GM12878 (cell line): ENCODE results near the gene ZBED3. TPM values are rescaled to one million over a fixed set of nuclear protein-coding genes. Genes with fewer than 3 reads are reported as not detected.

Source experiments
- ATAC-seq: fragments of 200-7000 bp; cut with Tn5 transposase; 3 replicates; pipeline ENCODE4 v1.9.1; 2020; ENCODE audit warnings: mild to moderate bottlenecking, moderate library complexity
- BruUV-seq: library from RNA; stranded (reverse); fragments of 400-500 nt; replicated peaks from 2 replicates; lab custom pipeline; 2021; lab: Mats Ljungman, UMichigan
- CTCF ChIA-PET: fragments of 300-600 bp; sonication (Branson Sonifier 250); formaldehyde crosslinking; extraction: SDS; loops from one replicate; lab custom pipeline; 2021; ENCODE audit warnings: inconsistent platforms; lab: Yijun Ruan, JAX
- POLR2A ChIA-PET: fragments of 350-600 bp; formaldehyde crosslinking; extraction: SDS; loops from one replicate; lab custom pipeline; 2021; ENCODE audit warnings: inconsistent platforms; lab: Charles Lee
- RAD21 ChIA-PET: fragments of 300-600 bp; sonication (Branson Sonifier 250); formaldehyde crosslinking; loops from one replicate; lab custom pipeline; 2023; ENCODE audit warnings: antibody characterized with exemption; ENCODE audit not compliant: unreplicated experiment; lab: Charles Lee
- SMC1A ChIA-PET: fragments of 300-600 bp; sonication (Branson Sonifier 250); formaldehyde crosslinking; loops from one replicate; lab custom pipeline; 2023; ENCODE audit not compliant: unreplicated experiment, uncharacterized antibody; lab: Charles Lee
- DNase-seq: peaks from one replicate; pipeline ENCODE4 v3.0.0-alpha.2; 2011; ENCODE audit warnings: low read depth, low spot score
- FAIRE-seq: peaks from 3 replicates; lab custom pipeline; 2011; peaks lifted over from hg19 to GRCh38; lab: Jason Lieb, UNC
- H2AFZ ChIP-seq: 2 replicates; pipeline ENCODE4 v1.6.0; 2011; ENCODE audit warnings: low read depth, low read length, control low read depth; ENCODE audit not compliant: control insufficient read depth
- H3K27ac ChIP-seq: 2 replicates; pipeline ENCODE4 v1.5.1; 2011; ENCODE audit warnings: control low read depth; ENCODE audit not compliant: control insufficient read depth, insufficient read depth
- H3K27me3 ChIP-seq, 2 experiments: replicated peaks in 1 of 2; 2 replicates each; pipeline versions ENCODE4 v1.6.0 to v1.6.1; 2011; ENCODE audit warnings: low read length in 1 of 2; ENCODE audit not compliant: control insufficient read depth in 2 of 2, insufficient read depth in 2 of 2
- H3K36me3 ChIP-seq, 2 experiments: 2 replicates each; pipeline ENCODE4 v1.5.1; 2011; ENCODE audit warnings: low read length in 1 of 2; ENCODE audit not compliant: control insufficient read depth in 2 of 2, insufficient read depth in 2 of 2
- H3K4me1 ChIP-seq: 2 replicates; pipeline ENCODE4 v1.6.1; 2011; ENCODE audit warnings: mild to moderate bottlenecking, low read length, moderate library complexity, mixed read lengths; ENCODE audit not compliant: control insufficient read depth, insufficient read depth
- H3K4me2 ChIP-seq: 2 replicates; pipeline ENCODE4 v1.6.0; 2011; ENCODE audit warnings: control low read depth; ENCODE audit not compliant: control insufficient read depth, insufficient read depth
- H3K4me3 ChIP-seq: fragments of 200-600 bp; sonication (generic); 2 replicates; pipeline ENCODE4 v1.5.1; 2016
- H3K79me2 ChIP-seq: 2 replicates; pipeline ENCODE4 v1.6.0; 2011; ENCODE audit warnings: low read length; ENCODE audit not compliant: control insufficient read depth, insufficient read depth
- H3K9ac ChIP-seq: 2 replicates; pipeline ENCODE4 v1.8.0; 2011; ENCODE audit warnings: low read length, control low read depth, mixed read lengths; ENCODE audit not compliant: control insufficient read depth, insufficient read depth
- H3K9me3 ChIP-seq: replicated peaks from 3 replicates; pipeline ENCODE4 v1.5.1; 2011; ENCODE audit warnings: mild to moderate bottlenecking, low read length; ENCODE audit not compliant: control insufficient read depth, insufficient read depth
- H4K20me1 ChIP-seq: 2 replicates; pipeline ENCODE4 v1.6.0; 2011; ENCODE audit not compliant: control insufficient read depth, insufficient read depth
- CBFB ChIP-seq: IDR thresholded peaks from 2 replicates; pipeline ENCODE4 v1.6.1; 2016; ENCODE audit warnings: antibody characterized with exemption, low read depth
- GABPA ChIP-seq: IDR thresholded peaks from 2 replicates; pipeline ENCODE4 v1.6.1; 2014; ENCODE audit warnings: antibody characterized with exemption, low read depth, mild to moderate bottlenecking, inconsistent platforms
- IKZF1 ChIP-seq: fragments of 450-650 bp; conservative IDR thresholded peaks from 2 replicates; pipeline ENCODE4 v1.6.1; 2017; ENCODE audit warnings: antibody characterized with exemption, mild to moderate bottlenecking
- MTA2 ChIP-seq: fragments of 450-650 bp; IDR thresholded peaks from 2 replicates; pipeline ENCODE4 v1.6.1; 2016; ENCODE audit warnings: low read depth, mild to moderate bottlenecking, moderate library complexity
- MYB ChIP-seq: fragments of 150-350 bp; IDR thresholded peaks from 2 replicates; pipeline ENCODE4 v1.6.1; 2014; ENCODE audit warnings: mild to moderate bottlenecking, low read depth, low read length, borderline replicate concordance
- NFYA ChIP-seq: IDR thresholded peaks from 2 replicates; pipeline ENCODE4 v1.6.1; 2011; ENCODE audit warnings: low read depth, mild to moderate bottlenecking, low read length, improper control_type of control experiment, borderline replicate concordance
- POLR2A ChIP-seq: IDR thresholded peaks from 2 replicates; pipeline ENCODE4 v1.6.1; 2011; ENCODE audit warnings: low read depth, mild to moderate bottlenecking, low read length
- RUNX3 ChIP-seq: IDR thresholded peaks from 2 replicates; pipeline ENCODE4 v1.6.1; 2012; ENCODE audit warnings: low read length, inconsistent platforms
- SIX5 ChIP-seq: IDR thresholded peaks from 2 replicates; pipeline ENCODE4 v1.6.1; 2011; ENCODE audit warnings: mild to moderate bottlenecking, low read depth, low read length, moderate library complexity; ENCODE audit not compliant: severe bottlenecking
- SUPT20H ChIP-seq: IDR thresholded peaks from 2 replicates; pipeline ENCODE4 v1.6.1; 2011; ENCODE audit warnings: low read depth, mild to moderate bottlenecking, low read length, moderate library complexity, borderline replicate concordance; ENCODE audit not compliant: control insufficient read depth
- TAF1 ChIP-seq: IDR thresholded peaks from 2 replicates; pipeline ENCODE4 v1.6.1; 2011; ENCODE audit warnings: mild to moderate bottlenecking, low read depth, low read length, borderline replicate concordance
- TCF3 ChIP-seq: IDR thresholded peaks from 2 replicates; pipeline ENCODE4 v1.6.1; 2012; ENCODE audit warnings: low read depth, mild to moderate bottlenecking, low read length, borderline replicate concordance; ENCODE audit not compliant: insufficient read depth
- ZNF687 ChIP-seq: fragments of 450-650 bp; IDR thresholded peaks from 2 replicates; pipeline ENCODE4 v1.6.1; 2017; ENCODE audit warnings: mild to moderate bottlenecking, moderate library complexity
- WGBS: methylation state at CpG from one replicate; pipeline ENCODE4 v1.1.6; 2016; ENCODE audit warnings: low lambda C conversion rate; ENCODE audit not compliant: insufficient replicate concordance, insufficient coverage; ENCODE audit errors: missing lambda C conversion rate; 5-methylcytosine and 5-hydroxymethylcytosine counted together
- in situ Hi-C: fragments of 300-500 bp; cut with MboI; formaldehyde crosslinking; loops from 9 replicates; pipeline ENCODE4 v1.14.3; 2018; ENCODE audit warnings: mixed read lengths
- intact Hi-C: fragments of 100-400 bp; cut with micrococcal nuclease; formaldehyde crosslinking; loops from one replicate; pipeline ENCODE4 v1.14.2; 2022; ENCODE audit not compliant: unreplicated experiment
- polyA plus RNA-seq, 11 experiments: library from polyadenylated mRNA; depleted of rRNA in 4 of 11; unstranded in 6 of 11; stranded (reverse) in 5 of 11; fragments of >200 nt; fragmentation: Nextera tagmentation in 4 of 11; fragmentation: Illumina TruSeq in 1 of 11; extraction: Ambion mirVana in 4 of 11; extraction: Trizol in 1 of 11; gene quantifications; 1 replicate in 1 of 11; 2 replicates in 10 of 11; pipeline versions ENCODE4 v1.2.1 to v1.2.3, GENCODE V29; 2011 to 2016; ENCODE audit warnings: inconsistent platforms in 2 of 11, missing spikeins in 2 of 11, low read depth in 1 of 11
- total RNA-seq, 4 experiments: library from RNA; depleted of rRNA in 3 of 4; stranded (reverse); fragments of >200 nt in 3 of 4; fragmentation: Illumina TruSeq in 1 of 4; extraction: Trizol in 1 of 4; gene quantifications; 2 replicates each; pipeline versions ENCODE4 v1.2.1 to v1.2.3, GENCODE V29; 2013 to 2021
- TF ChIP-seq, protein P1 (sequence below): IDR thresholded peaks from 2 replicates; pipeline ENCODE4 v1.6.1; 2012; ENCODE audit warnings: low read depth, low read length, improper control_type of control experiment
- TF ChIP-seq, protein P2 (sequence below): fragments of 450-650 bp; conservative IDR thresholded peaks from 2 replicates; pipeline ENCODE4 v1.6.1; 2017; ENCODE audit warnings: mild to moderate bottlenecking, moderate library complexity
- TF ChIP-seq, protein P3 (sequence below): fragments of 150-350 bp; IDR thresholded peaks from 2 replicates; pipeline ENCODE4 v1.6.1; 2014; ENCODE audit warnings: mild to moderate bottlenecking, low read depth, low read length

ZBED3 gene
- total and polyA plus RNA-seq, 10 of the 15 experiments (the other 5 are each of a cell fraction or from before 2014, with no cell fraction given), result 1.0 to 16.9 (median 2.5) TPM

DNA sequence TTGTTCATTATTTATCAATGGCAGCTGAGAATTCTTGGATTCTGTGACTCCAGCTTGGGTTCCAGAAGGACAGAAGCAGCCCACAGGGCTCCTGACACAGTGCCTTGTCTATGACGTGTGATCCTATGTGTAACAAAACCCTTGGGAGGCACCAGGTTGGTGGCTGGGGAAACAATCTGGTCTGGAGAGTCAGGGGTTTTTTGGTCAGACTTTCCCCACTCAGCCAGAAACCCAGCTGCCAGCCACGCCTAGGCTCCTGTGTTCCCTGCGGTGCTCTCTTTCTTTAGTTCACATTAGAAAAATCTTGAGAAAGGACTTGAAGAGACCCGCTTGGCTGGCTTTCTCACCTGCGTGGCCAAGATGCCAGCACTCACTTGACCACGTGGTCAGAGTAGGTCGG lies 15.5 kb upstream of the ZBED3 start:
- CTCF ChIA-PET, result interaction anchor here (0.6 to 2.5 kb wide), 5 partner anchors 14 to 69 kb away, joined by 3 to 7 read pairs (median 4); partner anchors contain the start of gene ZBED3
- Histone ChIP-seq H3K36me3 (no peaks in the 10 kb centered on the region), H4K20me1 (no peaks in the 10 kb centered on the region), H3K79me2 (no peaks in the 10 kb centered on the region), H3K4me3 (no peak overlapping the region), H3K9me3 (no peaks in the 10 kb centered on the region; the same call in 2 of the 3 replicates), H2AFZ (no peak overlapping the region), H3K27ac (no peak overlapping the region), H3K9ac (no peak overlapping the region), H3K27me3 (no peaks in the 10 kb centered on the region), H3K4me2 (no peak overlapping the region), H3K4me1 (no peaks in the 10 kb centered on the region)
- no TSS peak for BruUV-seq
- WGBS, result 10% methylated on average over 7 of the region's 7 CpGs
- SMC1A ChIA-PET, result interaction anchor here (1.3 to 3.3 kb wide), 4 partner anchors 14 to 43 kb away, joined by 3 to 9 read pairs (median 6); no protein-coding TSS in a partner anchor
- intact Hi-C loops, result no loop called here
- in situ Hi-C loops, result no loop called here
- no peak for FAIRE-seq
- ATAC-seq, result peak; percentile 92
- RAD21 ChIA-PET, result interaction anchor here (0.8 to 1.6 kb wide), 3 partner anchors 15 to 41 kb away, joined by 3 to 9 read pairs (median 4); partner anchors contain the start of gene ZBED3
- DNase-seq, result no peak
- POLR2A ChIA-PET, result interaction anchor here (1.0 to 1.1 kb wide), 2 partner anchors 277 to 324 kb away, joined by 3 read pairs; no protein-coding TSS in a partner anchor
- TF ChIP-seq ZNF687 (no peak), TCF3 (no peak), GABPA (no peak), NFYA (no peak), POLR2A (no peak), SUPT20H (no peak), CBFB (no peak), RUNX3 (no peak), TAF1 (no peak), MYB (no peak), SIX5 (no peak), MTA2 (no peak), IKZF1 (0 out of 2 replicates have a peak, but pooled peaks have one; percentile 36)
- TF ChIP-seq, protein P1, sequence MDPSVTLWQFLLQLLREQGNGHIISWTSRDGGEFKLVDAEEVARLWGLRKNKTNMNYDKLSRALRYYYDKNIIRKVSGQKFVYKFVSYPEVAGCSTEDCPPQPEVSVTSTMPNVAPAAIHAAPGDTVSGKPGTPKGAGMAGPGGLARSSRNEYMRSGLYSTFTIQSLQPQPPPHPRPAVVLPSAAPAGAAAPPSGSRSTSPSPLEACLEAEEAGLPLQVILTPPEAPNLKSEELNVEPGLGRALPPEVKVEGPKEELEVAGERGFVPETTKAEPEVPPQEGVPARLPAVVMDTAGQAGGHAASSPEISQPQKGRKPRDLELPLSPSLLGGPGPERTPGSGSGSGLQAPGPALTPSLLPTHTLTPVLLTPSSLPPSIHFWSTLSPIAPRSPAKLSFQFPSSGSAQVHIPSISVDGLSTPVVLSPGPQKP, result no peak
- TF ChIP-seq, protein P2, sequence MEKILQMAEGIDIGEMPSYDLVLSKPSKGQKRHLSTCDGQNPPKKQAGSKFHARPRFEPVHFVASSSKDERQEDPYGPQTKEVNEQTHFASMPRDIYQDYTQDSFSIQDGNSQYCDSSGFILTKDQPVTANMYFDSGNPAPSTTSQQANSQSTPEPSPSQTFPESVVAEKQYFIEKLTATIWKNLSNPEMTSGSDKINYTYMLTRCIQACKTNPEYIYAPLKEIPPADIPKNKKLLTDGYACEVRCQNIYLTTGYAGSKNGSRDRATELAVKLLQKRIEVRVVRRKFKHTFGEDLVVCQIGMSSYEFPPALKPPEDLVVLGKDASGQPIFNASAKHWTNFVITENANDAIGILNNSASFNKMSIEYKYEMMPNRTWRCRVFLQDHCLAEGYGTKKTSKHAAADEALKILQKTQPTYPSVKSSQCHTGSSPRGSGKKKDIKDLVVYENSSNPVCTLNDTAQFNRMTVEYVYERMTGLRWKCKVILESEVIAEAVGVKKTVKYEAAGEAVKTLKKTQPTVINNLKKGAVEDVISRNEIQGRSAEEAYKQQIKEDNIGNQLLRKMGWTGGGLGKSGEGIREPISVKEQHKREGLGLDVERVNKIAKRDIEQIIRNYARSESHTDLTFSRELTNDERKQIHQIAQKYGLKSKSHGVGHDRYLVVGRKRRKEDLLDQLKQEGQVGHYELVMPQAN, result no peak
- TF ChIP-seq, protein P3, sequence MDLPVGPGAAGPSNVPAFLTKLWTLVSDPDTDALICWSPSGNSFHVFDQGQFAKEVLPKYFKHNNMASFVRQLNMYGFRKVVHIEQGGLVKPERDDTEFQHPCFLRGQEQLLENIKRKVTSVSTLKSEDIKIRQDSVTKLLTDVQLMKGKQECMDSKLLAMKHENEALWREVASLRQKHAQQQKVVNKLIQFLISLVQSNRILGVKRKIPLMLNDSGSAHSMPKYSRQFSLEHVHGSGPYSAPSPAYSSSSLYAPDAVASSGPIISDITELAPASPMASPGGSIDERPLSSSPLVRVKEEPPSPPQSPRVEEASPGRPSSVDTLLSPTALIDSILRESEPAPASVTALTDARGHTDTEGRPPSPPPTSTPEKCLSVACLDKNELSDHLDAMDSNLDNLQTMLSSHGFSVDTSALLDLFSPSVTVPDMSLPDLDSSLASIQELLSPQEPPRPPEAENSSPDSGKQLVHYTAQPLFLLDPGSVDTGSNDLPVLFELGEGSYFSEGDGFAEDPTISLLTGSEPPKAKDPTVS, result no peak
